HEK293T (cell line): ENCODE measurements around the gene SH3BP5.

Experiments
- BHLHE40 ChIP-seq: fragments of 450-650 bp; IDR thresholded peaks from 2 replicates; pipeline ENCODE4 v1.6.1; 2016; ENCODE audit warnings: mild to moderate bottlenecking, moderate library complexity, borderline replicate concordance
- ELF4 ChIP-seq: fragments of 450-650 bp; IDR thresholded peaks from 2 replicates; pipeline ENCODE4 v1.6.1; 2017; ENCODE audit warnings: antibody characterized with exemption
- FOXA1 ChIP-seq: fragments of 450-650 bp; IDR thresholded peaks from 2 replicates; pipeline ENCODE4 v1.6.1; 2016; ENCODE audit warnings: mild to moderate bottlenecking
- FOXM1 ChIP-seq: fragments of 450-650 bp; IDR thresholded peaks from 2 replicates; pipeline ENCODE4 v1.6.1; 2017; ENCODE audit warnings: mild to moderate bottlenecking, borderline replicate concordance
- L3MBTL2 ChIP-seq: fragments of 450-650 bp; conservative IDR thresholded peaks from 2 replicates; pipeline ENCODE4 v1.6.1; 2016; ENCODE audit warnings: mild to moderate bottlenecking
- LEF1 ChIP-seq: fragments of 450-650 bp; IDR thresholded peaks from 2 replicates; pipeline ENCODE4 v1.6.1; 2017; ENCODE audit warnings: mild to moderate bottlenecking, borderline replicate concordance
- PKNOX1 ChIP-seq: fragments of 450-650 bp; IDR thresholded peaks from 2 replicates; pipeline ENCODE4 v1.6.1; 2016
- SP1 ChIP-seq: fragments of 450-650 bp; IDR thresholded peaks from 2 replicates; pipeline ENCODE4 v1.6.1; 2017
- SUZ12 ChIP-seq: fragments of 450-650 bp; IDR thresholded peaks from 2 replicates; pipeline ENCODE4 v1.6.1; 2016; ENCODE audit warnings: mild to moderate bottlenecking
- TARDBP ChIP-seq: fragments of 450-650 bp; IDR thresholded peaks from 2 replicates; pipeline ENCODE4 v1.6.1; 2016

DNA sequence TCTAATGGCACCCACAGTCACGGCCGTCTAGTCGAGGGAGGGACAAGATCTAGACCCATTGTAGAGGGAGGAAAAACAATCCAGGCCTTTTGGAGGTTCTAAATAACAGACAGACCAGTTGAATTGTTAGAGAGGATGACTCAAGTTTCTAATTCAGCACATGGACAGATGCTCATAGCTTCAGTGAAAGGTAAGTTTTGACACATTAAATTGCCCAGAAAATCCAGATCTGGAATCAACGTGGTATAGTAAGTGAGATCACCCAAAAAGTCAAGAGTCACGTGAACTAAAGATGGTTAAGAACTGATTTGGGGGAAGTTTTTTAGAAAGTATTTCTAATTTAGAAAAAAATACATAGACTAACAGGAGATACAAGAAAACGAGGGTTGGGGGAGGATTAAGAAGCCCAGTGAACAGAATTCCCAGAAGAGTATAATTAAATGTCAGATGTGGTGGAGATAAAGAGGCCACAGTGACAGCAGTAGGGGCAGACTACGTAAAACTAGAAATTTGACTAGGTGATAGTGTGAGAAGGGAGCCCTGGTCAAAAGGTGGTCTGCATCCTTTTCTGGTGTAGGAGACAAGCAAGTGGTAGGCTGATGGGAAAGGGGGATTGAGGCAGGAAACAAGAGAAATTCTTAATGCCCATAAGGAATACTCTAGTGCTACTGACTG, 79.2 kb downstream of the SH3BP5 start:
- no peak for TF ChIP-seq BHLHE40
- TF ChIP-seq TARDBP, result no peak
- TF ChIP-seq FOXM1, result no peak
- TF ChIP-seq LEF1, result no peak
- no peak for TF ChIP-seq L3MBTL2
- no peak for TF ChIP-seq SP1
- TF ChIP-seq SUZ12, result no peak
- TF ChIP-seq FOXA1, result no peak
- no peak for TF ChIP-seq ELF4
- TF ChIP-seq PKNOX1, result no peak
